GM12891 (cell line): Measurements from ENCODE around the gene SRCIN1.

ENCODE experiments used
- PAX5 ChIP-seq: IDR thresholded peaks from 2 replicates; pipeline ENCODE4 v1.6.1; 2011; ENCODE audit warnings: low read length, moderate library complexity, mild to moderate bottlenecking; ENCODE audit not compliant: insufficient read depth, severe bottlenecking
- POLR2A ChIP-seq: IDR thresholded peaks from 2 replicates; pipeline ENCODE4 v1.6.1; 2011; ENCODE audit warnings: low read depth, low read length, control low read depth
- POLR2AphosphoS5 ChIP-seq: IDR thresholded peaks from 2 replicates; pipeline ENCODE4 v1.6.1; 2011; ENCODE audit warnings: low read depth, low read length, control low read depth
- POU2F2 ChIP-seq: IDR thresholded peaks from 2 replicates; pipeline ENCODE4 v1.6.1; 2011; ENCODE audit warnings: low read depth, mild to moderate bottlenecking, control low read depth, low read length, moderate library complexity
- SPI1 ChIP-seq: IDR thresholded peaks from 2 replicates; pipeline ENCODE4 v1.6.1; 2011; ENCODE audit warnings: low read depth, low read length, control low read depth
- TAF1 ChIP-seq: IDR thresholded peaks from 2 replicates; pipeline ENCODE4 v1.6.1; 2011; ENCODE audit warnings: low read depth, low read length, control low read depth

GRCh38 chr17:38608648-38609047 is 2.9 kb upstream of the SRCIN1 start:
- TF ChIP-seq POLR2A (no peak), POLR2AphosphoS5 (no peak), TAF1 (no peak), SPI1 (no peak), PAX5 (no peak), POU2F2 (no peak)
